Retinal pigment epithelial cell (primary cell): ENCODE measurements around the gene TWSG1.
"Not testable (repeated sequence)": the region's sequence is repeated elsewhere in the genome, so short reads cannot be mapped to it uniquely, and the experiment has no call there.

Experiments
- DNase-seq: peaks from one replicate; pipeline ENCODE4 v3.0.0-alpha.2; 2010; ENCODE audit warnings: low read depth
- H3K4me3 ChIP-seq: 2 replicates; pipeline ENCODE4 v1.5.1; 2011; ENCODE audit warnings: mild to moderate bottlenecking, low read length, control low read depth, moderate library complexity
- TF ChIP-seq, protein P1 (sequence below): conservative IDR thresholded peaks from 2 replicates; pipeline ENCODE4 v1.5.1; 2011; ENCODE audit warnings: low read depth, low read length, control low read depth, inconsistent platforms

TWSG1 gene

GRCh38 chr18:9431296-9431695 lies 96.7 kb downstream of the TWSG1 start:
- TF ChIP-seq, protein P1, sequence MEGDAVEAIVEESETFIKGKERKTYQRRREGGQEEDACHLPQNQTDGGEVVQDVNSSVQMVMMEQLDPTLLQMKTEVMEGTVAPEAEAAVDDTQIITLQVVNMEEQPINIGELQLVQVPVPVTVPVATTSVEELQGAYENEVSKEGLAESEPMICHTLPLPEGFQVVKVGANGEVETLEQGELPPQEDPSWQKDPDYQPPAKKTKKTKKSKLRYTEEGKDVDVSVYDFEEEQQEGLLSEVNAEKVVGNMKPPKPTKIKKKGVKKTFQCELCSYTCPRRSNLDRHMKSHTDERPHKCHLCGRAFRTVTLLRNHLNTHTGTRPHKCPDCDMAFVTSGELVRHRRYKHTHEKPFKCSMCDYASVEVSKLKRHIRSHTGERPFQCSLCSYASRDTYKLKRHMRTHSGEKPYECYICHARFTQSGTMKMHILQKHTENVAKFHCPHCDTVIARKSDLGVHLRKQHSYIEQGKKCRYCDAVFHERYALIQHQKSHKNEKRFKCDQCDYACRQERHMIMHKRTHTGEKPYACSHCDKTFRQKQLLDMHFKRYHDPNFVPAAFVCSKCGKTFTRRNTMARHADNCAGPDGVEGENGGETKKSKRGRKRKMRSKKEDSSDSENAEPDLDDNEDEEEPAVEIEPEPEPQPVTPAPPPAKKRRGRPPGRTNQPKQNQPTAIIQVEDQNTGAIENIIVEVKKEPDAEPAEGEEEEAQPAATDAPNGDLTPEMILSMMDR = no peak

DNA sequence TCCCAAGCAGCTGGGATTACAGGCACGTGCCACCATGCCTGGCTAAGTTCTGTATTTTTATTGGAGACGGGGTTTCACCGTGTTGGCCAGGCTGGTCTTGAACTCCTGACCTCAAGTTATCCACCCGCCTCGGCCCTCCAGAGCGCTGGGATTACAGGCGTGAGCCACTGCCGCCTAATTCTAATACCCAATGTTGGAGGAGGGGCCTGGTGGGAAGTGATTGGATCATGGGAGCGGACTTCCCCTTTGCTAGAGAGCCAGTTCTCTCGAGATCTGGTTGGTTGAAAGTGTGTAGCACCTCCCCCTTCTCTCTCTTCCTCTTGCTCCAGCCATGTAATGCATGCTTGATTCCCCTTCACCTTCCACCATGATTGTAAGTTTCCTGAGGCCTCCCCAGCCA lies 98.5 kb downstream of the TWSG1 start:
- not testable (repeated sequence) for H3K4me3 ChIP-seq, DNase-seq

More at GRCh38 chr18:9431296-9431695, 96.7 kb downstream of the TWSG1 start:
- DNase-seq = no peak
- no peak overlapping the region for H3K4me3 ChIP-seq

GRCh38 chr18:9433671-9434121 lies 99.1 kb downstream of the TWSG1 start:
- no peak for DNase-seq
- H3K4me3 ChIP-seq = no peak overlapping the region
- TF ChIP-seq, protein P1 = no peak

- H3K4me3 ChIP-seq = no peak overlapping the region
- no peak for DNase-seq
- TF ChIP-seq, protein P1 = no peak
These were observed 99.6 kb downstream of the TWSG1 start for GRCh38 chr18:9434122-9434701.

DNA sequence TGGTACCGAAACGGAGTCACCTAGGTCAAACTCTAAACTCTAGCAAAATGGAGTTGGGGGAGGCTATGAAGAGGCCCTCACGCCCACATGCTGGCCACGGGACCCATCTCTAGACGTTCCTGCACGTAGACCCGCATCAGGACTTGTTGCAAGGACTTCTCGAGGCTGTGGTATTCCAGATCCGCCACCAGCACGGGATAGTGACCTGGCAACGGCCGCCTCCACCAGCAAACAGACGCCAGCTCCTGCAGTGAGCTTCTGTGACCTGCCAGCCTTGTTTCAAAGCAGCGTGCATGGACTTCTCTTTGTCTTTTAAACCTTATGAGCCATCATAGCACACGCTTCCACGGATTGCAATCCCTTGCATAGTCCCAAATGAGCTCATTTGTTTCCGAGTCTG lies 100.5 kb downstream of the TWSG1 start:
- H3K4me3 ChIP-seq = no peak overlapping the region
- no peak for DNase-seq
- TF ChIP-seq, protein P1 = no peak

DNA sequence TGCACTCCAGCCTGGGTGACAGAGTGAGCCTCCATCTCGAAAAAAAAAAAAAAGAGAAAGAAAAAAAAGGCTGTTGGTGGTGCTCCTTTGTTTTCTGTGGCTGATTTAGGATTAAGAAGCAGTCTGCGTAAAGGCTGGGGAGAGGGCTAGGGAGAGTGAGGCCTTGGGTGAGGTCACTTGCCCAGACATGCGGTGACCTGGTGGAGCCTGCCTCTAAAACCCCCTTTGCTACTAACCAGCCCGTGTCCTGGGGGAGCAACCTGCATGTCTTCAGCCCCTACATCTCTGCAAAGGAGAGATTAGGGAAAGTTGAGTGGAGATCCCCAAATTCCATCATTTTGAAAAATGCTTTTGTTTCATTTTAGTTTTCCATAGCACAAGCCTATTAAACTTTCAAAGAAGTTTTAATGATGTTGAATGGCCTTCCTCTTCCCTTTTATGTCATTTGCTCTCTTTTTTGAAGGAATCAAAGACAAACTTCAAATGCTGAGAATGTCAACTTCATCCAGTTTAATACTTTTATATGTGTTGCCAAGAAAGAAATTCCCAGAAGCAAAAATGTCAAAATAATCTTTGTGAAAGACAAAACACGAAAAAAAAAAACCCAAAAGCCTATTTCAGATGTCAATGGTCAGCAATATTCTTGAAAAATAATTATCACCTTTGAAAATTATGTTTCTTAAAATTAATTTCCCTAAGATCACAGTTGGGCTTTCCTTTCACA lies 101.8 kb downstream of the TWSG1 start:
- no peak overlapping the region for H3K4me3 ChIP-seq
- DNase-seq = no peak
- TF ChIP-seq, protein P1 = no peak

DNA sequence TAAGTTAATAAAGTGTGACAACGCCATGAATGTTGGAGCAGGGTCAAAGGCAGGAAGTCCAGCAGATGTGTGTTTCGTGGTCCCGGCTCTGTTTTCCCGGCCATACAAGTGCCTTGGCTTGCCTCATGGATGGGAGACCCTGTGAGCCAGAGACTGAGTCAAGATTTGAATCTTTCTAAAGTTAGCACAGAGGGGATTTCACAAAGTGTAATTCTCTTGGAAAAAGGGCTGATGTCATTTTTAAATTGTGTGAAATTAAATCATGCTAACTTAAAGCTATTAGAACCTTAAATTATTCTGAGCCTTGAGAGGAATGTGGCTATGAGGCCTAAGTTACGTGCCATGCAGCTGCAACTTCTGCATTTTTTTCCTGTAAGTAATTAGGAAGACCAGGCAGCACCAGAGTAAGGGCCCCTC lies 102.5 kb downstream of the TWSG1 start:
- H3K4me3 ChIP-seq = no peak overlapping the region
- no peak for DNase-seq
- TF ChIP-seq, protein P1 = no peak
